Central memory CD8-positive, alpha-beta T cell (primary cell): ENCODE measurements around the gene COPB2.
"Not testable (repeated sequence)": the region's sequence is repeated elsewhere in the genome, so short reads cannot be mapped to it uniquely, and the experiment has no call there.

Source experiments
- ATAC-seq: fragments of 150-1000 bp; cut with Tn5 transposase; replicated peaks from 2 replicates; pipeline ENCODE4 v1.10.0; 2022; ENCODE audit warnings: mild to moderate bottlenecking, moderate FRiP score, moderate number of reproducible peaks; ENCODE audit not compliant: poor library complexity, severe bottlenecking; ENCODE audit errors: extremely low read depth
- DNase-seq, 2 donors: peaks; one replicate each; pipeline ENCODE4 v3.0.0; 2021; ENCODE audit warnings: low spot score in 2 of 2
- H3K27ac Mint-ChIP-seq: one replicate; pipeline ENCODE4 v1.8.0; 2022; ENCODE audit warnings: low read depth, mild to moderate bottlenecking, moderate library complexity, mixed read lengths
- H3K27me3 Mint-ChIP-seq: one replicate; pipeline ENCODE4 v1.8.0; 2022; ENCODE audit warnings: mixed read lengths
- H3K36me3 Mint-ChIP-seq: one replicate; pipeline ENCODE4 v1.8.0; 2022; ENCODE audit warnings: mild to moderate bottlenecking, moderate library complexity, mixed read lengths; ENCODE audit not compliant: insufficient read depth
- H3K4me1 Mint-ChIP-seq: one replicate; pipeline ENCODE4 v1.8.0; 2022; ENCODE audit warnings: mixed read lengths
- H3K4me3 Mint-ChIP-seq: one replicate; pipeline ENCODE4 v1.8.0; 2022; ENCODE audit warnings: mild to moderate bottlenecking, moderate library complexity, mixed read lengths
- H3K9me3 Mint-ChIP-seq: one replicate; pipeline ENCODE4 v1.8.0; 2022; ENCODE audit warnings: mixed read lengths

COPB2 gene

DNA sequence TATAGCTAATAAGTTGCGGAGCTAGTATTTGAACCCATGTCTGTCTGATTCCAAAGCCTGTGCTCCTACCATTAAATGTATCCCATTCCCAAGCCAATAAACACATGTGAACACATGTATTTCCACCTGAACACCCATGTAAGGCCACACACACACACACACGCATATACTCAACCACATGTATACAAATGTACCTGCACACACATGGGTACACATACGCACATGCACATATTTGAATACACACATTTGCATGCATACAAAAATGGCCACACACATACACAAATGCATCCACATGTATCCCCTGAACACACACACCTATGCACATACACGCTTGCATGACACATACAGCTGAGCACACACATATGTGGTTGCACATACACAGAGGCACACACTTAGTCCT, 51.0 kb downstream of the COPB2 start:
- Mint-ChIP-seq H3K4me3 (no peak overlapping the region), H3K27me3 (peaks cover 24% of the 10 kb centered on the region), H3K36me3 (no peaks in the 10 kb centered on the region), H3K27ac (no peak overlapping the region), H3K4me1 (peaks cover 6% of the 10 kb centered on the region), H3K9me3 (peaks cover 6% of the 10 kb centered on the region)
- DNase-seq, result no peak
- no peak for ATAC-seq

DNA sequence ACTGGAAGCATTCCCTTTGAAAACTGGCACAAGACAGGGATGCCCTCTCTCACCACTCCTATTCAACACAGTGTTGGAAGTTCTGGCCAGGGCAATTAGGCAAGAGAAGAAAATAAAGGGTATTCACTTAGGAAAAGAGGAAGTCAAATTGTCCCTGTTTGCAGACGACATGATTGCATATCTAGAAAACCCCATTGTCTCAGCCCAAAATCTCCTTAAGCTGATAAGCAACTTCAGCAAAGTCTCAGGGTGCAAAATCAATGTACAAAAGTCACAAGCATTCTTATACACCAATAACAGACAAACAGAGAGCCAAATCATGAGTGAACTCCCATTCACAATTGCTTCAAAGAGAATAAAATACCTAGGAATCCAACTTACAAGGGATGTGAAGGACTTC, 54.8 kb downstream of the COPB2 start:
- not testable (repeated sequence) for H3K4me3 Mint-ChIP-seq, H3K27ac Mint-ChIP-seq, ATAC-seq, H3K36me3 Mint-ChIP-seq, DNase-seq, H3K9me3 Mint-ChIP-seq, H3K4me1 Mint-ChIP-seq
- H3K27me3 Mint-ChIP-seq, result peaks cover 52% of the 10 kb centered on the region

DNA sequence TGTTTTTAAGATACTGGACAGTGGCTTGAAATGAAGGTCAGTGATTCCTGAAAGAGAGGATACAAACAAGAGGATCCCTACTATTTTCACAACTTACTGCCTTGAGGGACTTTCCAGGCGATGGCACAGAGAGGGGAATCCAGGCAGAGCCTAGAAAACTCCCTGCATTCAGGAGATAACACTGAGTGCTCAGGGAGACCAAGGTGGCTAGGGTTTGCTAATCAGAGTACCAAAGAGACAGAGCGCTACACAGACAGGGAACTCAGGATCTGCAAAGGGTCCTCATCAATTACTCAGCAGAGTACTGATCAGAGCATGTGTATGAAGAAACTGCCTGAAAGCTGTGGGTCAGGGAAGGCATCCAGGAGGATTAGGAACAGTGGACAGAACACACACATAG, 57.4 kb downstream of the COPB2 start:
- DNase-seq (no peak), ATAC-seq (no peak)
- H3K27me3 Mint-ChIP-seq, result peaks cover 45% of the 10 kb centered on the region
- no peak overlapping the region for H3K4me3 Mint-ChIP-seq
- H3K27ac Mint-ChIP-seq, result no peak overlapping the region
- H3K36me3 Mint-ChIP-seq, result peaks cover 6% of the 10 kb centered on the region
- peaks cover 18% of the 10 kb centered on the region for H3K4me1 Mint-ChIP-seq
- H3K9me3 Mint-ChIP-seq, result no peaks in the 10 kb centered on the region

DNA sequence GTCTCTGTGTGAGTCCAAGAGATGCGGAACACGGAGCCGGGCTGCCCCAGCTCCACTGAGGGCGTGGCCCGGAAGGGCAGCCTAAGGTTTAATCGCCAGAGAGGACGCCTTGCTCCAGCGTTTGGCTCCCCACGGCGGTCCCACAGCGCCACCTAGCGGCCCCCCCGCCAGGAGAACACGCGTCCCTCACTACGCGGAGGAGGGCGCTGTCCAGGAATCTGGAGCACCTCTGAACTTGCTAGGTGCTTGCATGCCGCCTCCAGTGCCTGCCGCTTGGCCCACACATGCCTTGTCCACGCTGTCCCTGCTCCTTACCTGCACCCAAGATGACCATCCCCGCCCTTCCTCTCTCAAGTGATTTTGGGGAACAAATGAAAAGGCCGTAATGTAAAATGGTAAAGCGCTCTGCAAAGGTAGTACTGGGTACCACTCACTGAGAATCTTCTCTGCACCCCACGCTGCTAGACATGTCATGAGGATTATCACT, 60.0 kb downstream of the COPB2 start:
- no peaks in the 10 kb centered on the region for H3K9me3 Mint-ChIP-seq
- peak overlapping the region; percentile 48 for H3K4me3 Mint-ChIP-seq
- H3K4me1 Mint-ChIP-seq, result peaks cover 18% of the 10 kb centered on the region
- H3K27ac Mint-ChIP-seq, result no peak overlapping the region
- peaks cover 8% of the 10 kb centered on the region for H3K36me3 Mint-ChIP-seq
- peaks cover 45% of the 10 kb centered on the region for H3K27me3 Mint-ChIP-seq
- DNase-seq (peak; percentile 77 to 88), ATAC-seq (peak; percentile 86)

DNA sequence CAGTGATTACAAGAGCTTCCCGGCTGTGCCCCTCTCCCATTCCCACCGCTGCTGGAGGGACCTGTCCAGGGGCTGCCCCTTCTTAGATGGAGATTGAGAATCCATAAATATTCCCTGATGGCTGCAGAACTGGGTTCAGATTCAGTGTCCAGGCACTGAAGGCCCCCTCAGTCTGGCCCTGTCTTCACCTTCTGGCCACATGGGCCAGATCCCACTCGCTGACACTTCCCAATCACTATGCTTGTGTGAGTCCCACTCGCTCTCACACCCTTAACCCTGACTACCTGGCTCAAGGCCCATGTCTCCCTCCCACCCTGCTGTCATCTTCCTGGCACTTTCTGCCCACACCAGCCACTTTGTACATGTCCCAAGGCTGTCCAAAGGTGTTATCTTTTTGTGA, 61.1 kb downstream of the COPB2 start:
- ATAC-seq, result no peak
- Mint-ChIP-seq H3K27ac (no peak overlapping the region), H3K9me3 (no peaks in the 10 kb centered on the region), H3K4me1 (peaks cover 18% of the 10 kb centered on the region), H3K36me3 (peaks cover 8% of the 10 kb centered on the region), H3K4me3 (peak overlapping the region; percentile 48), H3K27me3 (peaks cover 45% of the 10 kb centered on the region)
- no peak for DNase-seq

DNA sequence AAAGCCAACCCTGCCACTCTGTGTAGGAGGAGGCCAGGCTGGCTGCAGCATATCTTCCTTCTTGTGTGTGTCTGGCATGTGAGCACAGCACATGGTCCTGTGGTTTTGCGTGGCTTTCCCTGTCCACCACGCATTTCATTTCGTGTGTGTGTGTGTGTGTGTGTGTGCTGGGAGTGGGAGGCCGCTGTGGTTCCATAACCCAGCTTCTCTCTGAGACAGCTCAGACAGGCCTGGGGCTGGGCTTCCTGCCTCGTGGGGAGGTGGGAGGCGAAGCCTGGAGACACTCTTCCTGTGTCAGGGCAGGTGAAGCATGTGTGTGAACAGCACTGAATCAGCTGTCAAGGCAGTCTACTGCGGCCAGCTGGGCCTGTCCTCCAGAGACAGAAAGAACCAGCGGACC, 61.6 kb downstream of the COPB2 start:
- ATAC-seq (no peak), DNase-seq (no peak)
- Mint-ChIP-seq H3K4me3 (no peak overlapping the region), H3K4me1 (peaks cover 18% of the 10 kb centered on the region), H3K36me3 (peaks cover 8% of the 10 kb centered on the region), H3K9me3 (no peaks in the 10 kb centered on the region), H3K27me3 (peaks cover 45% of the 10 kb centered on the region), H3K27ac (no peak overlapping the region)

DNA sequence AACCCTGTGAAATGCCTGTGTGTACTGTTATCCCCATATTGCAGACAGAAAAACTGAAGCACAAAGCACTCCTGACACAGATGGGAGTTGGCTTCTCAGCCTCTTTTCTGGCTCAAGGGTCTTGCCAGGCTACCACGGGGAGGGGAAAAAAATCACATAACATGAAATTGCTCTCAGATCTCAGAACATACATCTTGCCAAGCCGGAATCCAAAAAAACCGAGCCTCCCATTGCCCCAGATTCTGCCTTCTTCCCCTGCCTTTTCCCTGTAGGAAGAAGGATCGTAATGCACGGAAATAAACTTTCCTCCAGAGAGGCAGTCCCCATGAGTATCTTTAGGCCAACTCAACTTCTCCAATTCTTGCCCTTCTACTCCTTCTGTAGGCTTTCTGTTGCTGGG, 62.2 kb downstream of the COPB2 start:
- H3K36me3 Mint-ChIP-seq, result peaks cover 8% of the 10 kb centered on the region
- ATAC-seq (no peak), DNase-seq (no peak)
- H3K9me3 Mint-ChIP-seq, result no peaks in the 10 kb centered on the region
- peaks cover 18% of the 10 kb centered on the region for H3K4me1 Mint-ChIP-seq
- H3K27me3 Mint-ChIP-seq, result peaks cover 43% of the 10 kb centered on the region
- H3K4me3 Mint-ChIP-seq, result no peak overlapping the region
- H3K27ac Mint-ChIP-seq, result no peak overlapping the region

DNA sequence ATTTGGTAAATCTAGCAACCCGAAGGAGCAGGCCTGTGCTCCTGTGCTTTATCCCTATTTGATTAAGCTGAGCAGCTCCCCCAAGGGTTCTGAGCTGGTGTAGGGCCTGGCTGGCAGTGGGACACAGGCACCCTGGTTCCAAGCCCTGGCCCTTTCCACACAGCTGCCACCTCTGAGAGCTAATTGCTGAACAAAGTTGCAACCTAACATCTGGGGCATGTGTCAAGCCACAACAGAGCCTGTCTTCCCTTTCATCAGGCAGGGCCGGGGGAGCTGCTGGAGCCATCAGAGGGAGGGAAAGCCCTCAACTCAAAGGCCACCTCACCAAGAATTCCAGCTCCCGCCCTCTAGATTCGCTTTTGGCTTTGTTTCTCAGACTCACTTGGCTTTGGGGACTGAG, 62.7 kb downstream of the COPB2 start:
- DNase-seq, result no peak
- Mint-ChIP-seq H3K27me3 (peaks cover 38% of the 10 kb centered on the region), H3K4me1 (peaks cover 18% of the 10 kb centered on the region), H3K36me3 (peaks cover 8% of the 10 kb centered on the region), H3K9me3 (no peaks in the 10 kb centered on the region), H3K27ac (no peak overlapping the region), H3K4me3 (no peak overlapping the region)
- no peak for ATAC-seq

DNA sequence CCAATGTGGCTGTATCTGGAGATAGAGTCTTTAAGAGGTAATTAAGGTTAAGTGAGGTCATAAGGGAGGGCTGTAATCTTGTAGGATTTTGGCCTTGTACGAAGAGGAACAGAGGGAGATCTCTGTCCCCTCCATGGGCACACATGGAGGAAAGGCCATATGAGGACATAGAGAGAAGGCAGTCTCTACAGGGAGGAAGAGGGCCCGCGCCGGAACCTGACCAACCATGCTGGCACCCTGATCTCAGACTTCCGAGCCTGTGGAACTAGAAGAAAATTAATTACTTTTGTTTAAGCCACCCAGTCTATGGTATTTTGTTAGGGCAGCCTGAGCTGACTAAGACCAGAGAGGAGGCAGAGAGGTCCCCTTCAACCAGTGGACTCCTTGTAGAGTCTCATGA, 63.3 kb downstream of the COPB2 start:
- H3K4me1 Mint-ChIP-seq, result peaks cover 18% of the 10 kb centered on the region
- ATAC-seq, result no peak
- no peak overlapping the region for H3K27ac Mint-ChIP-seq

DNA sequence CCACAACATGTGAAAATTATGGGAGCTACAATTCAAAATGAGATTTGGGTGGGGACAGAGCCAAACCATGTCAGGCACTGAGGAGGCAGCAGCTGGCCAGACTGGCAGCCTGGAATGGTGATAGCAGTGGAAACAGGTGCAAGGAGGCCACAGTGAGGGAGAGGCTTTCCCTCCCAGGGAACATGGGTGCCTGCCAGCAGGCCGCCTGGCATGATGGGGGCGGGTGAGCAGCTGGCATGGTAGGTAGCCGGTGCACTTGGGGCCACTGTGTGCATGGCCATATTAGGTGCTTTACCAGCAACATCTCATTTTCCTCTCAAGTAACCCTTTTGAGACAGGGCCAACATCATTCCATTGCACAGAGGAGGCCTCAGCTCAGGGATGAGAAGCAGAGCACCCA, 63.9 kb downstream of the COPB2 start:
- peaks cover 27% of the 10 kb centered on the region for H3K27me3 Mint-ChIP-seq
- no peak for ATAC-seq
- H3K36me3 Mint-ChIP-seq, result peaks cover 8% of the 10 kb centered on the region

More for the DNA sequence above, 63.3 kb downstream of the COPB2 start:
- Mint-ChIP-seq H3K4me3 (no peak overlapping the region), H3K27me3 (peaks cover 32% of the 10 kb centered on the region), H3K9me3 (no peaks in the 10 kb centered on the region), H3K36me3 (peaks cover 8% of the 10 kb centered on the region)
- no peak for DNase-seq

DNA sequence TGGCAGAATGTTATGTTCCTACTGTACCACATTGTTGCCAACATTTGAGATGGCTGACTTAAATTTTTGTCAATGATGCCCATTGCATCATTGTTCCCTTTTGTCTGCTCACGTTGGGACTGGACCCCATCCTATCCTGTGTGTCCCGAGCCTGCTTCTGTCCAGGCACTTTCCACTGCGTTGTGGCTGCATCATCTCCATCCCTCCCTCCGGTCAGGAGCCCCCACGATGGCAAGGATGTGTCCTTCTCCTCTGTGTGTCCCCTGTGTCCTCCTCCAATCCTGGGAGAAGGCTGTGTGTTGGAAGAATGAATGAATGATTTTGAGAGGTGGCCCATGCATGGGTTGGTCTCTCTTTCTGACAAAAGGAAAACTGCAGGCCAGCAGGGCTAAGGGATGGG, 65.0 kb downstream of the COPB2 start:
- peaks cover 8% of the 10 kb centered on the region for H3K36me3 Mint-ChIP-seq
- DNase-seq (no peak), ATAC-seq (no peak)
- peaks cover 9% of the 10 kb centered on the region for H3K4me1 Mint-ChIP-seq
- H3K4me3 Mint-ChIP-seq, result no peak overlapping the region
- H3K9me3 Mint-ChIP-seq, result no peaks in the 10 kb centered on the region
- H3K27me3 Mint-ChIP-seq, result peaks cover 28% of the 10 kb centered on the region
- no peak overlapping the region for H3K27ac Mint-ChIP-seq

More for the DNA sequence above, 63.9 kb downstream of the COPB2 start:
- Mint-ChIP-seq H3K27ac (no peak overlapping the region), H3K9me3 (no peaks in the 10 kb centered on the region), H3K4me1 (peaks cover 18% of the 10 kb centered on the region), H3K4me3 (no peak overlapping the region)
- no peak for DNase-seq

DNA sequence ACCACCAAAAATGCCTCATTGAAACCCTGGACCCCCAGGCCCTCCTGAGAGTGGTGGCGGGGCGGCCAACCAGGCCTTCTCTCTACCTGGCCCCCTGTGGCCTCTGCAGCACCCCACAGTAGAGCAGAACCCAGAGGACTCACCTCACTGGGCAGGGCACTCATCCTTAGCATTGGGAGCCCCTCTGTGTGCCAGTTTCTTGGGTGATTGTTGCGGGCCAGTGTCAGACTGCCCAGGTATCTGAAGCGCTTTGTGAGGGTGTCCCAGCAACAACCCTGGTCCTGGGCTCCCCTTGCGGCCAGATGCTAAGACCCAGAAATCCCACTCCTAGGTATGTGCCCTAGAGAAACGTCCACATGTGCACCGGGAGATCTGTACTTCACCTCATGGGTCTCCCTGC, 66.3 kb downstream of the COPB2 start:
- no peak overlapping the region for H3K4me3 Mint-ChIP-seq
- H3K27me3 Mint-ChIP-seq, result peaks cover 37% of the 10 kb centered on the region
- no peak for DNase-seq
- no peaks in the 10 kb centered on the region for H3K9me3 Mint-ChIP-seq
- ATAC-seq, result no peak
- H3K36me3 Mint-ChIP-seq, result peaks cover 2% of the 10 kb centered on the region
- H3K27ac Mint-ChIP-seq, result no peak overlapping the region
- no peaks in the 10 kb centered on the region for H3K4me1 Mint-ChIP-seq

DNA sequence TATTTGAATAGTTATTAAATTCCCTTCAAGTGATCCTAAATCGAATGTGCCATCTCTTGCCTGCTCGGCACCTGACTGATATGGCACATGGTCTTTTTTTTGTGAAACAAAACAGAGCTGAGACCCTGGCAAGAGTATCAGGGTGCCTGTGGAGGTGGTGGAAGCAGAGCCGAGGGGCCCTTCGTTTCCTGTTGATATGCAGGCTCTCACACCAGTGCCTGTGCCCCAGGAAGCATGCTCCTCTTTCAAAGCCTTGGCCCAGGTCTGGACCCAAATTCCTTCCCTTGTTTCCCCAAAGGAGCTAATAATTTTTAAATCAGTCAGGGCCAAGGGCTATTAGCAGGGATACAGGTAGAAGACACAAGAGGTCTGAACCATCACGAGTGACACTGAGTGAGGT, 67.1 kb downstream of the COPB2 start:
- peaks cover 2% of the 10 kb centered on the region for H3K36me3 Mint-ChIP-seq
- ATAC-seq (no peak), DNase-seq (no peak)
- H3K27ac Mint-ChIP-seq, result no peak overlapping the region
- no peaks in the 10 kb centered on the region for H3K9me3 Mint-ChIP-seq
- no peaks in the 10 kb centered on the region for H3K4me1 Mint-ChIP-seq
- peaks cover 44% of the 10 kb centered on the region for H3K27me3 Mint-ChIP-seq
- no peak overlapping the region for H3K4me3 Mint-ChIP-seq
